ENCODE data around the gene SPP2. TPM values are rescaled to one million over a fixed set of nuclear protein-coding genes. Genes with fewer than 3 reads are reported as not detected.
A peak's percentile ranks its signal among the peaks of the same experiment; 100 is the strongest.

The SPP2 gene
- polyA plus RNA-seq (2013): not detected in 2 replicates

- WGBS (ENCODE audit: extremely low coverage, insufficient coverage, insufficient read length): no CpG with 5 or more reads among the region's 9 CpGs
- no peak within 1 kb of the TSS for H3K14ac ChIP-seq (ENCODE audit: low read length)
- H3K4me3 ChIP-seq (ENCODE audit: low read depth, low read length): no peak within 1 kb of the TSS
- no peaks in the 10 kb centered on the region for H3K9me3 ChIP-seq (ENCODE audit: insufficient read depth, low read depth, low read length)
- H2AK5ac ChIP-seq (ENCODE audit: low read length): no peak within 1 kb of the TSS
- H3K27ac ChIP-seq (ENCODE audit: low read depth, low read length): no peak within 1 kb of the TSS
- H2AFZ ChIP-seq (ENCODE audit: insufficient read depth, low read length, poor library complexity): no peak within 1 kb of the TSS
- no peak within 1 kb of the TSS for H3K4me2 ChIP-seq (ENCODE audit: low read length)
- H3K4ac ChIP-seq (ENCODE audit: low read depth, low read length): no peak within 1 kb of the TSS
- no peak within 1 kb of the TSS for H4K91ac ChIP-seq (ENCODE audit: low read depth, low read length)
- H2BK12ac ChIP-seq (ENCODE audit: low read length): no peak within 1 kb of the TSS
- no peak within 1 kb of the TSS for H3K9ac ChIP-seq (ENCODE audit: low read length)
- no peak for DNase-seq
- no peak within 1 kb of the TSS for H4K8ac ChIP-seq (ENCODE audit: low read depth, low read length)
- H3K27me3 ChIP-seq (ENCODE audit: insufficient read depth, low read length): no peaks in the 10 kb centered on the region
- H2BK120ac ChIP-seq (ENCODE audit: insufficient read depth, low read length, poor library complexity): no peak within 1 kb of the TSS
- no peaks in the 10 kb centered on the region for H3K36me3 ChIP-seq (ENCODE audit: control insufficient read depth in 1 of 2, insufficient read depth in 2 of 2, low read length in 2 of 2)
- H3K4me1 ChIP-seq (ENCODE audit: control insufficient read depth in 1 of 2, insufficient read depth in 2 of 2, low read length in 2 of 2): no peaks in the 10 kb centered on the region
- H3K79me2 ChIP-seq (ENCODE audit: control insufficient read depth, insufficient read depth, low read length, poor library complexity): no peaks in the 10 kb centered on the region
- no peak within 1 kb of the TSS for H4K12ac ChIP-seq (ENCODE audit: low read depth, low read length)
- no peak within 1 kb of the TSS for H3K18ac ChIP-seq (ENCODE audit: low read length)
- H3K79me1 ChIP-seq (ENCODE audit: low read length): no peaks in the 10 kb centered on the region
- no peak within 1 kb of the TSS for H3K23ac ChIP-seq (ENCODE audit: low read length)
- H2BK5ac ChIP-seq (ENCODE audit: low read depth, low read length, poor library complexity): no peak within 1 kb of the TSS
These were observed at the start of gene SPP2 for GRCh38 chr2:234050455-234051135. SPP2 (plus strand) TSS chr2:234050702; CDS start chr2:234050787, 85 bp downstream.

- Histone ChIP-seq H4K8ac (ENCODE audit: low read depth, low read length) (no peak overlapping the region), H4K91ac (ENCODE audit: low read depth, low read length) (no peak overlapping the region), H2BK120ac (ENCODE audit: insufficient read depth, low read length, poor library complexity) (no peak overlapping the region), H3K79me1 (ENCODE audit: low read length) (no peaks in the 10 kb centered on the region), H2BK5ac (ENCODE audit: low read depth, low read length, poor library complexity) (no peak overlapping the region), H3K27me3 (ENCODE audit: insufficient read depth, low read length) (no peaks in the 10 kb centered on the region), H3K18ac (ENCODE audit: low read length) (no peak overlapping the region), H2AK5ac (ENCODE audit: low read length) (no peak overlapping the region), H3K9me3 (ENCODE audit: insufficient read depth, low read depth, low read length) (peaks cover 2% of the 10 kb centered on the region), H4K12ac (ENCODE audit: low read depth, low read length) (no peak overlapping the region), H3K14ac (ENCODE audit: low read length) (no peak overlapping the region), H3K4me3 (ENCODE audit: low read depth, low read length) (no peak overlapping the region), H2BK12ac (ENCODE audit: low read length) (no peak overlapping the region), H2AFZ (ENCODE audit: insufficient read depth, low read length, poor library complexity) (no peak overlapping the region), H3K79me2 (ENCODE audit: control insufficient read depth, insufficient read depth, low read length, poor library complexity) (no peaks in the 10 kb centered on the region), H3K4me1 (ENCODE audit: control insufficient read depth in 1 of 2, insufficient read depth in 2 of 2, low read length in 2 of 2) (no peaks in the 10 kb centered on the region), H3K36me3 (ENCODE audit: control insufficient read depth in 1 of 2, insufficient read depth in 2 of 2, low read length in 2 of 2) (no peaks in the 10 kb centered on the region), H3K9ac (ENCODE audit: low read length) (no peak overlapping the region), H3K4me2 (ENCODE audit: low read length) (no peak overlapping the region), H3K23ac (ENCODE audit: low read length) (no peak overlapping the region), H3K27ac (ENCODE audit: low read depth, low read length) (no peak overlapping the region), H3K4ac (ENCODE audit: low read depth, low read length) (no peak overlapping the region)
- no CpG with 5 or more reads among the region's 8 CpGs for WGBS (ENCODE audit: extremely low coverage, insufficient coverage, insufficient read length)
- no peak for DNase-seq
These were observed 48.9 kb upstream of the SPP2 start for GRCh38 chr2:234001380-234002160.

- Histone ChIP-seq H3K27me3 (ENCODE audit: insufficient read depth, low read length) (no peaks in the 10 kb centered on the region), H2BK5ac (ENCODE audit: low read depth, low read length, poor library complexity) (no peak overlapping the region), H4K12ac (ENCODE audit: low read depth, low read length) (no peak overlapping the region), H3K9me3 (ENCODE audit: insufficient read depth, low read depth, low read length) (peaks cover 2% of the 10 kb centered on the region), H3K4me2 (ENCODE audit: low read length) (no peak overlapping the region), H4K8ac (ENCODE audit: low read depth, low read length) (no peak overlapping the region), H2BK12ac (ENCODE audit: low read length) (no peak overlapping the region), H3K4ac (ENCODE audit: low read depth, low read length) (no peak overlapping the region), H3K18ac (ENCODE audit: low read length) (no peak overlapping the region), H3K9ac (ENCODE audit: low read length) (no peak overlapping the region), H2BK120ac (ENCODE audit: insufficient read depth, low read length, poor library complexity) (no peak overlapping the region), H4K91ac (ENCODE audit: low read depth, low read length) (no peak overlapping the region), H3K4me1 (ENCODE audit: control insufficient read depth in 1 of 2, insufficient read depth in 2 of 2, low read length in 2 of 2) (no peaks in the 10 kb centered on the region), H3K27ac (ENCODE audit: low read depth, low read length) (no peak overlapping the region), H3K23ac (ENCODE audit: low read length) (no peak overlapping the region), H2AK5ac (ENCODE audit: low read length) (no peak overlapping the region), H3K79me2 (ENCODE audit: control insufficient read depth, insufficient read depth, low read length, poor library complexity) (no peaks in the 10 kb centered on the region), H3K79me1 (ENCODE audit: low read length) (no peaks in the 10 kb centered on the region), H3K14ac (ENCODE audit: low read length) (no peak overlapping the region), H2AFZ (ENCODE audit: insufficient read depth, low read length, poor library complexity) (no peak overlapping the region), H3K4me3 (ENCODE audit: low read depth, low read length) (no peak overlapping the region), H3K36me3 (ENCODE audit: control insufficient read depth in 1 of 2, insufficient read depth in 2 of 2, low read length in 2 of 2) (no peaks in the 10 kb centered on the region)
- no peak for DNase-seq
- no CpG with 5 or more reads among the region's 4 CpGs for WGBS (ENCODE audit: extremely low coverage, insufficient coverage, insufficient read length)
These were observed 48.2 kb upstream of the SPP2 start for GRCh38 chr2:234002281-234002680.

- Histone ChIP-seq H3K27ac (ENCODE audit: low read depth, low read length) (no peak overlapping the region), H3K4me3 (ENCODE audit: low read depth, low read length) (no peak overlapping the region), H3K23ac (ENCODE audit: low read length) (no peak overlapping the region), H3K36me3 (ENCODE audit: control insufficient read depth in 1 of 2, insufficient read depth in 2 of 2, low read length in 2 of 2) (no peaks in the 10 kb centered on the region), H2BK12ac (ENCODE audit: low read length) (no peak overlapping the region), H3K27me3 (ENCODE audit: insufficient read depth, low read length) (no peaks in the 10 kb centered on the region), H3K79me1 (ENCODE audit: low read length) (no peaks in the 10 kb centered on the region), H3K14ac (ENCODE audit: low read length) (no peak overlapping the region), H3K79me2 (ENCODE audit: control insufficient read depth, insufficient read depth, low read length, poor library complexity) (no peaks in the 10 kb centered on the region), H2AK5ac (ENCODE audit: low read length) (no peak overlapping the region), H3K4me2 (ENCODE audit: low read length) (no peak overlapping the region), H2AFZ (ENCODE audit: insufficient read depth, low read length, poor library complexity) (no peak overlapping the region), H3K4me1 (ENCODE audit: control insufficient read depth in 1 of 2, insufficient read depth in 2 of 2, low read length in 2 of 2) (no peaks in the 10 kb centered on the region), H4K12ac (ENCODE audit: low read depth, low read length) (no peak overlapping the region), H3K18ac (ENCODE audit: low read length) (no peak overlapping the region), H2BK5ac (ENCODE audit: low read depth, low read length, poor library complexity) (no peak overlapping the region), H3K9ac (ENCODE audit: low read length) (no peak overlapping the region), H3K4ac (ENCODE audit: low read depth, low read length) (no peak overlapping the region), H3K9me3 (ENCODE audit: insufficient read depth, low read depth, low read length) (no peaks in the 10 kb centered on the region), H4K8ac (ENCODE audit: low read depth, low read length) (no peak overlapping the region), H4K91ac (ENCODE audit: low read depth, low read length) (no peak overlapping the region), H2BK120ac (ENCODE audit: insufficient read depth, low read length, poor library complexity) (no peak overlapping the region)
- no CpG with 5 or more reads among the region's 8 CpGs for WGBS (ENCODE audit: extremely low coverage, insufficient coverage, insufficient read length)
- DNase-seq: peak in 1 of 2 donors; percentile 3
These were observed 46.4 kb upstream of the SPP2 start for GRCh38 chr2:234003972-234004617.

Measured in trophoblast cell (in vitro differentiated cells and primary cell).